H1 (cell line): ENCODE data around the gene KLF9. TPM values are rescaled to one million over a fixed set of nuclear protein-coding genes. Genes with fewer than 3 reads are reported as not detected.

Experiments
- NRF1 ChIP-seq: IDR thresholded peaks from 2 replicates; pipeline ENCODE4 v1.6.1; 2011; ENCODE audit warnings: mild to moderate bottlenecking, low read depth, low read length, improper control_type of control experiment
- TEAD4 ChIP-seq: IDR thresholded peaks from 2 replicates; pipeline ENCODE4 v1.6.1; 2012; ENCODE audit warnings: low read depth, low read length, inconsistent platforms, mixed read lengths
- YY1 ChIP-seq: IDR thresholded peaks from 2 replicates; pipeline ENCODE4 v1.6.1; 2011; ENCODE audit warnings: low read depth, mild to moderate bottlenecking, low read length
- polyA plus RNA-seq, 7 experiments: library from polyadenylated mRNA; depleted of rRNA in 3 of 7; stranded (reverse) in 5 of 7; unstranded in 2 of 7; fragments of >200 nt in 5 of 7; fragments of 200-250 nt in 2 of 7; gene quantifications; 1 replicate in 5 of 7; 2 replicates in 1 of 7; 4 replicates in 1 of 7; pipeline versions ENCODE4 v1.2.1 to v1.2.3, GENCODE V29; 2011 to 2013; ENCODE audit warnings: missing spikeins in 2 of 7, mixed read lengths in 2 of 7
- total RNA-seq: library from RNA; stranded (reverse); fragmentation: NEBNext Ultra II Directional; extraction: Animal tissue kit (Norgen Biotek cat#: 25700); gene quantifications from 2 replicates; pipeline ENCODE4 v1.2.1, GENCODE V29; 2021

KLF9 gene
- total and polyA plus RNA-seq, 2 of the 8 experiments (the other 6 are each of a cell fraction or from before 2014, with no cell fraction given), result 0.47 to 0.82 TPM

DNA sequence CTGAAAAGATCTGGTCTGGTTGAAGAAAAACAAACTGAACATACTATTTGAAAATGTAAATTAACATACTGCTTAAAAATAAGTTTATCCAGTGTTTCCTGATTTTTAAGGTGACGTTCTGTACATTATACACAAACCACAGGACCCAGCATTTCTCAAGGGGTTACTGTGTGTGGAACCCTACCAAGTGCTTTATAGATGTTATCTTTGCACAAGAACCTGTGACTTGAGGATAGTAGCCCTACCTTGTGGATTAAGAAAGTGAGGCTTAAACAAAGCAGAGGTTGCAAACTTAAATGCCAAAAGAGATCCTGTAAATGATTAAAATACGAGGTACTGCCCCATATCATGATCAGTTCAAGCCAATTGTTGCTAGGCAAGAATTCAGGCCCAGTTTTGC is 4.7 kb downstream of the KLF9 start (continued):
- TF ChIP-seq TEAD4 (no peak), YY1 (no peak), NRF1 (no peak)
